BE2C (cell line): ENCODE results near the gene RNF169.

Experiments
- DNase-seq: peaks from one replicate; pipeline ENCODE4 v3.0.0-alpha.2; 2020
- H3K27me3 ChIP-seq: fragments of 250-450 bp; sonication (Bioruptor Pico); 2 replicates; pipeline ENCODE4 v1.5.1; 2020; ENCODE audit warnings: mild to moderate bottlenecking
- H3K36me3 ChIP-seq: fragments of 250-450 bp; sonication (Bioruptor Pico); 2 replicates; pipeline ENCODE4 v1.5.1; 2020; ENCODE audit warnings: mild to moderate bottlenecking
- H3K4me1 ChIP-seq: fragments of 250-450 bp; sonication (Bioruptor Pico); 2 replicates; pipeline ENCODE4 v1.5.1; 2020
- H3K4me3 ChIP-seq: 2 replicates; pipeline ENCODE4 v1.5.1; 2011; ENCODE audit warnings: low read depth, low read length
- H3K9me3 ChIP-seq: fragments of 250-450 bp; sonication (Bioruptor Pico); 2 replicates; pipeline ENCODE4 v1.5.1; 2020
- CTCF ChIP-seq: IDR thresholded peaks from 2 replicates; pipeline ENCODE4 v1.5.1; 2012; ENCODE audit warnings: mild to moderate bottlenecking, low read depth, low read length

RNF169 gene

GRCh38 chr11:74771139-74771538, 22.5 kb downstream of the RNF169 start:
- no peak for TF ChIP-seq CTCF
- Histone ChIP-seq H3K4me3 (no peak overlapping the region), H3K4me1 (no peaks in the 10 kb centered on the region), H3K36me3 (no peaks in the 10 kb centered on the region), H3K9me3 (no peaks in the 10 kb centered on the region), H3K27me3 (no peaks in the 10 kb centered on the region)
- no peak for DNase-seq

DNA sequence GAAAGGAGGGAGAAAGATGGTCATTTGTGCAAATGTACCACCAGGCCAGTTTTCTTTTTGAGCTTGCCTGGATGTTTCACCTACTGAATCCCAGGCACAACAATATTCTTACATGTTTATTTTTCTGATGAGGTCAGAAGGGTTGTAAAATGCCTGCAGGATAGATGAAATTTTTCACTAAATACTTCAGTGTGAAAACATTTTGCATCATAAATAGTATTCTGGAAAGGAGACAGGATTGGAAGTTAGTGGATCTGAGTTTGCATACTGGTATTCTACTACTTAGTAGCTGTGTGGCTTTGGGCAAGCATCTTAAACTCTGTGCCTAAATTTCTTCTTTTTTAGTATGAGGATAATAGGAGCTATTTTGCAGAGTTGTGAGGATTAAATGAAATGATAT, 24.8 kb downstream of the RNF169 start:
- DNase-seq, result no peak
- no peak for TF ChIP-seq CTCF
- Histone ChIP-seq H3K4me1 (no peaks in the 10 kb centered on the region), H3K4me3 (no peak overlapping the region), H3K36me3 (no peaks in the 10 kb centered on the region), H3K9me3 (no peaks in the 10 kb centered on the region), H3K27me3 (no peaks in the 10 kb centered on the region)

DNA sequence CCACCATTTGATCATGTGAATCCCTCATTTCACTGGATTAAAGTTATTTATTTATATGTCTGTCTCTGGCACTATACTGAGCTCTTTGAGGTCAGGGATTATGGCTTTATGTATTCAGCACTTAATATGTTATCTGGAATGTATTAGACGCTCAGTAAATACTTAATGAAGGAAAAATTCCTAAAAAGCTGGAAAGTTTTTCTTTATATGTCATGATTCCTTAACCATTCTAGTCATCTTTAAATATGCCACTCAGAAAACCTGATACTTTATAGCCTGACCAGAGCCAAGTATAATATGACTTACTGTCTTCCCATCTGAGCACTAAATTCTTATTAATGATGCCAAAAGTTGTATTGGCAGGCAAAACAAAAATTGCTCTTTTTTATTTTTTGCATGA, 27.1 kb downstream of the RNF169 start:
- Histone ChIP-seq H3K27me3 (no peaks in the 10 kb centered on the region), H3K9me3 (no peaks in the 10 kb centered on the region), H3K4me1 (no peaks in the 10 kb centered on the region; the same call in 1 of the 2 replicates), H3K36me3 (no peaks in the 10 kb centered on the region), H3K4me3 (no peak overlapping the region)
- DNase-seq, result no peak
- TF ChIP-seq CTCF, result no peak

DNA sequence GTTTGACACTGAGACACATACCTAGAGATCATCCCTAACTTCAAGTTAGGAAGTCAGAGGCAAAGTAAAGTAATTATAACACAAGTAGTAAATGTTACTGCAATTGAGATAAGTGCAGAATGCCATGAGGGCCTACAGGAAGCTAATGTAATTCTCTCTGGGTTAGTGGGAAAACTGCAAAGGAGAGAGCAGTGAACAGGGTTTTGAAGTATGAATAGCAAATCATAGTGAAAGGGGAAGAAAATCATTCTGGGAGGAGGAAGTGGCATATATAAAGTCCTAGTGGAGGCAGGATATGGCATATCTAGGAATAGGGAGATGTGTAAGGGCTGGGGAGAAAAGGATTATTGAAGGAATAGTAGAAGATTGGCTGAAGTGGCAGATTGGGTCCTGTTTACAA, 27.9 kb downstream of the RNF169 start:
- Histone ChIP-seq H3K36me3 (no peaks in the 10 kb centered on the region), H3K9me3 (no peaks in the 10 kb centered on the region), H3K4me1 (no peaks in the 10 kb centered on the region; the same call in 1 of the 2 replicates), H3K4me3 (no peak overlapping the region), H3K27me3 (no peaks in the 10 kb centered on the region)
- no peak for TF ChIP-seq CTCF
- DNase-seq, result no peak

GRCh38 chr11:74777038-74777437, 28.4 kb downstream of the RNF169 start:
- no peak for TF ChIP-seq CTCF
- DNase-seq, result no peak
- Histone ChIP-seq H3K4me1 (no peaks in the 10 kb centered on the region; the same call in 1 of the 2 replicates), H3K36me3 (no peaks in the 10 kb centered on the region), H3K4me3 (no peak overlapping the region), H3K27me3 (no peaks in the 10 kb centered on the region), H3K9me3 (no peaks in the 10 kb centered on the region)

- no peak for DNase-seq
- Histone ChIP-seq H3K36me3 (no peaks in the 10 kb centered on the region), H3K4me1 (no peaks in the 10 kb centered on the region; the same call in 1 of the 2 replicates), H3K27me3 (no peaks in the 10 kb centered on the region), H3K9me3 (no peaks in the 10 kb centered on the region), H3K4me3 (no peak overlapping the region)
- TF ChIP-seq CTCF, result no peak
These were observed 29.2 kb downstream of the RNF169 start for GRCh38 chr11:74777877-74778276.
